Mucosa of rectum (tissue), 2 donors: ENCODE results near the gene BBS1.
A peak's percentile ranks its signal among the peaks of the same experiment; 100 is the strongest.
"Not testable (repeated sequence)": the region's sequence is repeated elsewhere in the genome, so short reads cannot be mapped to it uniquely, and the experiment has no call there.

Experiments used
- H3K27ac ChIP-seq, 2 donors: one replicate each; pipeline ENCODE4 v1.7.0; 2013; ENCODE audit warnings: inconsistent platforms in 2 of 2, low read depth in 2 of 2, low read length in 2 of 2
- H3K27me3 ChIP-seq, 2 donors: one replicate each; pipeline ENCODE4 v1.7.0; 2013; ENCODE audit warnings: low read length in 2 of 2; ENCODE audit not compliant: control insufficient read depth in 2 of 2, insufficient read depth in 2 of 2
- H3K36me3 ChIP-seq, 2 donors: one replicate each; pipeline ENCODE4 v1.7.0; 2013; ENCODE audit warnings: low read length in 2 of 2; ENCODE audit not compliant: control insufficient read depth in 2 of 2, insufficient read depth in 2 of 2
- H3K4me1 ChIP-seq, 2 donors: one replicate each; pipeline ENCODE4 v1.7.0; 2013; ENCODE audit warnings: low read length in 2 of 2, mild to moderate bottlenecking in 1 of 2; ENCODE audit not compliant: control insufficient read depth in 2 of 2, insufficient read depth in 2 of 2
- H3K4me3 ChIP-seq, 2 donors: one replicate each; pipeline ENCODE4 v1.7.0; 2013; ENCODE audit warnings: low read length in 2 of 2
- H3K9ac ChIP-seq, 2 donors: one replicate each; pipeline ENCODE4 v1.7.0; 2013; ENCODE audit warnings: low read length in 2 of 2, low read depth in 1 of 2, mild to moderate bottlenecking in 1 of 2
- H3K9me3 ChIP-seq, 2 donors: one replicate each; pipeline ENCODE4 v1.7.0; 2013; ENCODE audit warnings: low read length in 2 of 2; ENCODE audit not compliant: control insufficient read depth in 2 of 2
- donor health status: healthy.
- donor health status: Normal muscosa, but diverticular disease.

Gene BBS1

GRCh38 chr11:66541892-66542291, 31.5 kb downstream of the BBS1 start:
- Histone ChIP-seq H3K27me3 (no peaks in the 10 kb centered on the region), H3K4me1 (peaks cover 5 to 9% of the 10 kb centered on the region in 2 donors), H3K9ac (no peak overlapping the region), H3K36me3 (peaks cover 12 to 15% of the 10 kb centered on the region in 2 donors), H3K27ac (no peak overlapping the region), H3K9me3 (no peaks in the 10 kb centered on the region), H3K4me3 (no peak overlapping the region)

- no peak overlapping the region for H3K9ac ChIP-seq
- no peaks in the 10 kb centered on the region for H3K9me3 ChIP-seq
- peaks cover 5 to 9% of the 10 kb centered on the region in 2 donors for H3K4me1 ChIP-seq
- peaks cover 12 to 15% of the 10 kb centered on the region in 2 donors for H3K36me3 ChIP-seq
- no peak overlapping the region for H3K4me3 ChIP-seq
- no peak overlapping the region for H3K27ac ChIP-seq
- H3K27me3 ChIP-seq: no peaks in the 10 kb centered on the region
These were observed 31.9 kb downstream of the BBS1 start for GRCh38 chr11:66542362-66542761.

GRCh38 chr11:66543263-66544107, 33.0 kb downstream of the BBS1 start:
- Histone ChIP-seq H3K4me3 (no peak overlapping the region), H3K27me3 (no peaks in the 10 kb centered on the region), H3K9ac (no peak overlapping the region), H3K36me3 (peaks cover 12 to 15% of the 10 kb centered on the region in 2 donors), H3K9me3 (no peaks in the 10 kb centered on the region), H3K4me1 (peaks cover 5 to 9% of the 10 kb centered on the region in 2 donors), H3K27ac (peak overlapping the region in 1 of 2 donors; percentile 23)

GRCh38 chr11:66544952-66545351, 34.5 kb downstream of the BBS1 start:
- H3K9me3 ChIP-seq, H3K27me3 ChIP-seq, H3K27ac ChIP-seq, H3K4me1 ChIP-seq: not testable (repeated sequence)
- Histone ChIP-seq H3K9ac (peak overlapping the region; percentile 72 to 85), H3K36me3 (peaks cover 5 to 12% of the 10 kb centered on the region in 2 donors), H3K4me3 (peak overlapping the region; percentile 79 to 87)

- H3K9ac ChIP-seq: peak within 1 kb of the TSS; percentile 72 to 85
- H3K9me3 ChIP-seq: no peaks in the 10 kb centered on the region
- peak within 1 kb of the TSS; percentile 79 to 87 for H3K4me3 ChIP-seq
- no peaks in the 10 kb centered on the region for H3K27me3 ChIP-seq
- peaks cover 5 to 9% of the 10 kb centered on the region in 2 donors for H3K4me1 ChIP-seq
- H3K36me3 ChIP-seq: peaks cover under 1 to 12% of the 10 kb centered on the region in 2 donors
- H3K27ac ChIP-seq: peak within 1 kb of the TSS; percentile 49 to 74
These were observed 35.4 kb downstream of the BBS1 start, which contains the start of gene ZDHHC24 for GRCh38 chr11:66545701-66546367. Gene ZDHHC24 (minus strand): TSS chr11:66546048. CDS start chr11:66546003, 45 bp downstream.

- H3K4me3 ChIP-seq: peak within 1 kb of the TSS; percentile 79 to 87
- H3K27me3 ChIP-seq: no peaks in the 10 kb centered on the region
- H3K9me3 ChIP-seq: no peaks in the 10 kb centered on the region
- peak within 1 kb of the TSS; percentile 49 to 74 for H3K27ac ChIP-seq
- peak within 1 kb of the TSS; percentile 72 to 85 for H3K9ac ChIP-seq
- H3K4me1 ChIP-seq: peaks cover 5 to 9% of the 10 kb centered on the region in 2 donors
- H3K36me3 ChIP-seq: peaks cover 0 to 10% of the 10 kb centered on the region in 2 donors
These were observed 36.0 kb downstream of the BBS1 start, which contains the start of gene ACTN3 for GRCh38 chr11:66546368-66546965. Gene ACTN3 (plus strand): TSS chr11:66546903. CDS start chr11:66546938, 35 bp downstream.

GRCh38 chr11:66546966-66547661, 36.7 kb downstream of the BBS1 start:
- Histone ChIP-seq H3K9ac (no peak overlapping the region), H3K9me3 (no peaks in the 10 kb centered on the region), H3K4me1 (peaks cover 5 to 9% of the 10 kb centered on the region in 2 donors), H3K27me3 (no peaks in the 10 kb centered on the region), H3K36me3 (peaks cover 0 to 5% of the 10 kb centered on the region in 2 donors), H3K4me3 (no peak overlapping the region), H3K27ac (no peak overlapping the region)

GRCh38 chr11:66547662-66548009, 37.2 kb downstream of the BBS1 start:
- peaks cover 5 to 9% of the 10 kb centered on the region in 2 donors for H3K4me1 ChIP-seq
- no peaks in the 10 kb centered on the region for H3K27me3 ChIP-seq
- H3K4me3 ChIP-seq: no peak overlapping the region
- peaks cover 0 to 2% of the 10 kb centered on the region in 2 donors for H3K36me3 ChIP-seq
- no peaks in the 10 kb centered on the region for H3K9me3 ChIP-seq
- H3K27ac ChIP-seq: no peak overlapping the region
- H3K9ac ChIP-seq: no peak overlapping the region

GRCh38 chr11:66548041-66548440, 37.6 kb downstream of the BBS1 start:
- peaks cover 5 to 9% of the 10 kb centered on the region in 2 donors for H3K4me1 ChIP-seq
- no peaks in the 10 kb centered on the region for H3K27me3 ChIP-seq
- H3K4me3 ChIP-seq: no peak overlapping the region
- peaks cover 0 to under 1% of the 10 kb centered on the region in 2 donors for H3K36me3 ChIP-seq
- no peak overlapping the region for H3K9ac ChIP-seq
- H3K9me3 ChIP-seq: no peaks in the 10 kb centered on the region
- no peak overlapping the region for H3K27ac ChIP-seq
